Measurements from ENCODE around the gene ZSCAN5C.

The ZSCAN5C gene

DNA sequence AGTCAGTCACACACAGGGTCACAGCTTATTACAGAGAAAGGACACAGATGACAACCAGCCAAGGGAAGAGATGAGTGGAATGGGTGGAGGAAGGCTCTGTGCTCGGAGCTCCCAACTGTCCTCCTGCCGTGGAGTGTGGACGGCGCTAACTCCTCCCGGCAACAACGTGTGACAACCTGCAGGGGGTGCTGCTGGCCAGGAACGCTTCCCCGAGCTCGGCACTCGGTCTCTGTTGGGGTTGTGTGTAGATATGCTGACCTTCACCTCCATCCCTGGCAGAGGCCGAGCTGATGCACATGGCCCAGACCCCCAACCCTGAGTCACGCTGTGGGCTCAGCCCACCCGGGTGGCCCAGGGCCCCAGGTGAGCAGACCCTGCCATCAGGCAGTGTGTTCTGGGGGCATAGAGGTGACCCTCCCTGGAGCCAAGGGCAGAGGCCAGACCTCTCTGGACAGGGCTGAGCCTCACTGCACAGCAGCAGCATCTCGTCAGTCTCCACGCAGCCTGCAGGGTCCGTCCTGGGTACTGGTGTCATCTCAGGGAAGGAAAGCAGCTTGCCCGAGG, 46.9 kb upstream of the ZSCAN5C start:
- H3K9me3 ChIP-seq (ENCODE audit: low read length): no peaks in the 10 kb centered on the region
- peaks cover 43% of the 10 kb centered on the region for H3K36me3 ChIP-seq (ENCODE audit: insufficient read depth, low read length)
- H3K9me2 ChIP-seq (ENCODE audit: low read depth, low read length): no peaks in the 10 kb centered on the region
- H2AFZ ChIP-seq (ENCODE audit: low read length): no peak overlapping the region
- no peaks in the 10 kb centered on the region for H4K20me1 ChIP-seq (ENCODE audit: insufficient read depth, low read length)
- no peak overlapping the region for H3K4me2 ChIP-seq (ENCODE audit: low read length)
- H3K27ac ChIP-seq (ENCODE audit: low read depth, low read length, poor library complexity, severe bottlenecking): no peak overlapping the region
- no peak for TF ChIP-seq EZH2 (IDR thresholded peaks at IDR 0.05; ENCODE audit: borderline replicate concordance, low read length)
- TF ChIP-seq, protein P1, sequence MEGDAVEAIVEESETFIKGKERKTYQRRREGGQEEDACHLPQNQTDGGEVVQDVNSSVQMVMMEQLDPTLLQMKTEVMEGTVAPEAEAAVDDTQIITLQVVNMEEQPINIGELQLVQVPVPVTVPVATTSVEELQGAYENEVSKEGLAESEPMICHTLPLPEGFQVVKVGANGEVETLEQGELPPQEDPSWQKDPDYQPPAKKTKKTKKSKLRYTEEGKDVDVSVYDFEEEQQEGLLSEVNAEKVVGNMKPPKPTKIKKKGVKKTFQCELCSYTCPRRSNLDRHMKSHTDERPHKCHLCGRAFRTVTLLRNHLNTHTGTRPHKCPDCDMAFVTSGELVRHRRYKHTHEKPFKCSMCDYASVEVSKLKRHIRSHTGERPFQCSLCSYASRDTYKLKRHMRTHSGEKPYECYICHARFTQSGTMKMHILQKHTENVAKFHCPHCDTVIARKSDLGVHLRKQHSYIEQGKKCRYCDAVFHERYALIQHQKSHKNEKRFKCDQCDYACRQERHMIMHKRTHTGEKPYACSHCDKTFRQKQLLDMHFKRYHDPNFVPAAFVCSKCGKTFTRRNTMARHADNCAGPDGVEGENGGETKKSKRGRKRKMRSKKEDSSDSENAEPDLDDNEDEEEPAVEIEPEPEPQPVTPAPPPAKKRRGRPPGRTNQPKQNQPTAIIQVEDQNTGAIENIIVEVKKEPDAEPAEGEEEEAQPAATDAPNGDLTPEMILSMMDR (IDR thresholded peaks at IDR 0.05; ENCODE audit: low read length): peak; percentile 48
- no peaks in the 10 kb centered on the region for H3F3A ChIP-seq (ENCODE audit: insufficient read depth, low read length)
- H3K4me1 ChIP-seq (ENCODE audit: insufficient read depth, low read length, severe bottlenecking): no peaks in the 10 kb centered on the region
- no peak overlapping the region for H3K9ac ChIP-seq (ENCODE audit: low read length)
- H3K4me3 ChIP-seq (ENCODE audit: low read depth, low read length, poor library complexity, severe bottlenecking): no peak overlapping the region
- H3K27me3 ChIP-seq (ENCODE audit: insufficient read depth, low read length): no peaks in the 10 kb centered on the region
- no peaks in the 10 kb centered on the region; the same call in 1 of the 2 replicates for H3K79me2 ChIP-seq (ENCODE audit: insufficient read depth, low read length)

DNA sequence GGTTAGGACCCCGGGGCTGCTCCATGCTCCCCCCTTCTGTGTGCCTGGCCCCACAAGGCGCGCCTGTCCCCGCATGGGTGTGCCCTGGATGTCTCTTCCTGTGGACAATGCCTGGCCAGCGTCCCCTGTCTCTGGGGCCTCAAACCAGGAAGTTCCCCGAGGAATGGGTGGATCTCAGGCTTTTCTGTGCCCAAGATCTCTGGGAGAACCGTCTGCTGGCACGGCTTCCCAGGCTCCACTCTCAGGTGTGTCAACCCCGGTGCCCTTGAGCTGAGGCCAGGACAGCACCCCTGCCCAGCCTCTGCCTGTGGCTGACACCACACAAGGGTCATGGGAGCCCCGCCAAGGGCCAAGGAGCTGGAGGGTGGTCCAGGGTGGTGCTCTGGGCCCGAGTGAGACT, 45.3 kb upstream of the ZSCAN5C start:
- TF ChIP-seq, protein P1 (IDR thresholded peaks at IDR 0.05; ENCODE audit: low read length): no peak
- no peak for TF ChIP-seq EZH2 (IDR thresholded peaks at IDR 0.05; ENCODE audit: borderline replicate concordance, low read length)
- Histone ChIP-seq H3K27me3 (ENCODE audit: insufficient read depth, low read length) (no peaks in the 10 kb centered on the region), H3K4me2 (ENCODE audit: low read length) (no peak overlapping the region), H3K4me1 (ENCODE audit: insufficient read depth, low read length, severe bottlenecking) (no peaks in the 10 kb centered on the region), H3K27ac (ENCODE audit: low read depth, low read length, poor library complexity, severe bottlenecking) (no peak overlapping the region), H3K9me2 (ENCODE audit: low read depth, low read length) (no peaks in the 10 kb centered on the region), H3K36me3 (ENCODE audit: insufficient read depth, low read length) (peaks cover 43% of the 10 kb centered on the region), H2AFZ (ENCODE audit: low read length) (no peak overlapping the region), H3F3A (ENCODE audit: insufficient read depth, low read length) (no peaks in the 10 kb centered on the region), H3K79me2 (ENCODE audit: insufficient read depth, low read length) (no peaks in the 10 kb centered on the region), H4K20me1 (ENCODE audit: insufficient read depth, low read length) (no peaks in the 10 kb centered on the region), H3K9me3 (ENCODE audit: low read length) (no peaks in the 10 kb centered on the region), H3K4me3 (ENCODE audit: low read depth, low read length, poor library complexity, severe bottlenecking) (no peak overlapping the region), H3K9ac (ENCODE audit: low read length) (no peak overlapping the region)

DNA sequence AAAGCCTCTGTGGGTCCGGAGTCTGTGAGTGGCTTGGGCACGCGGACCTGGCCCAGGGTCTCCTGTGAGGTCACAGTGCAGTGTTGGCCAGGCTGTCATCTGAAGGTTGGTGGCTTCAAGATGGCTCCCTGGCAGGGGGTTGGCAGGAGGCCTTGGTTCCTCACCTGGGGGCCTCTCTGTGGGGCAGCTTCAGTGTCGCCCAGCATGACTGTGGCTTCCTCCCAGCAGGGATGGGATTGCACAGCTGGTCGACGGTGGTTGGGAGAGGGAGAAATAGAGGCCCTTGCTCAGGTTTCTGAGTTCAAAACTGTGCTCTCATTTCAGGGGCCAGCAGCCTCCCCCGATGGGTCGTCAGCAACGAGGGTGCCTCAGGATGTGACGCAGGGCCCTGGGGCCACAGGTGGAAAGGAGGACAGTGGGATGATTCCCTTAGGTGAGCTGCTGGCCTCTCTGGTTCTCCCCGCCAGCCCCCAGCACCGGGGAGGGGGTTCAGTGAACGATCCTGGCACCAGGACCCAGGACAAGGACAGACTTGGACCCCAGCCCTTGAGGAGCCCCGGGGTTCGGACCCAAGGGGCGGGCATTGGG, 43.8 kb upstream of the ZSCAN5C start:
- Histone ChIP-seq H3K9me3 (ENCODE audit: low read length) (no peaks in the 10 kb centered on the region), H3K36me3 (ENCODE audit: insufficient read depth, low read length) (peaks cover 43% of the 10 kb centered on the region), H3K4me3 (ENCODE audit: low read depth, low read length, poor library complexity, severe bottlenecking) (no peak overlapping the region), H3K79me2 (ENCODE audit: insufficient read depth, low read length) (no peaks in the 10 kb centered on the region), H3K9me2 (ENCODE audit: low read depth, low read length) (no peaks in the 10 kb centered on the region), H3K4me2 (ENCODE audit: low read length) (no peak overlapping the region), H3K4me1 (ENCODE audit: insufficient read depth, low read length, severe bottlenecking) (no peaks in the 10 kb centered on the region), H4K20me1 (ENCODE audit: insufficient read depth, low read length) (no peaks in the 10 kb centered on the region), H3K27me3 (ENCODE audit: insufficient read depth, low read length) (no peaks in the 10 kb centered on the region), H2AFZ (ENCODE audit: low read length) (no peak overlapping the region), H3K9ac (ENCODE audit: low read length) (no peak overlapping the region), H3K27ac (ENCODE audit: low read depth, low read length, poor library complexity, severe bottlenecking) (no peak overlapping the region), H3F3A (ENCODE audit: insufficient read depth, low read length) (no peaks in the 10 kb centered on the region)
- TF ChIP-seq, protein P1 (IDR thresholded peaks at IDR 0.05; ENCODE audit: low read length): no peak
- TF ChIP-seq EZH2 (IDR thresholded peaks at IDR 0.05; ENCODE audit: borderline replicate concordance, low read length): no peak
